ENCODE results near the gene ITGB8. TPM values are rescaled to one million over a fixed set of nuclear protein-coding genes. Genes with fewer than 3 reads are reported as not detected.

ITGB8 gene
- total RNA-seq, 4 donors from 2014 or later: 30.7 to 65.5 (median 57.5) TPM

DNA sequence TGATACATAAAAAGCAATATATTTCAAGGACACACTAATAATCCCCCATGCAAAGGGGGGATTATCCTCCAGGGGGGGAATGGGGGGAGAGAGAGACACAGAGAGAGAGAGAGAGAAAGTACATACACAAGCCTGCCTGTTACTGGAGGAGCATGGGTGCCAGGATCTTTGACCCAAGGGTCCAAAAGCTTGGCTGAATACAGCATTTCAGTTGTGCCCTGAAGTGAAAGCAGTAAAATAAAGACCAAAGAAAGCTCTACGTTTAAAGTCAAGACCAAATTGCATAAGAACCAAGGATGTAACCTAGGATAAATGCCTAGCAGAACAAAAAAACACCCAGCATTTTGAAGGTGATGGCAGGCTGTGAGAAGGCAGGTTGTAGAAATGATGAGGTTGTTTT lies 27.8 kb upstream of the ITGB8 start:
- H3K4me1 ChIP-seq: no peaks in the 10 kb centered on the region
- TF ChIP-seq POLR2AphosphoS5 (IDR thresholded peaks at IDR 0.05) (no peak), EP300 (IDR thresholded peaks at IDR 0.05) (no peak), POLR2A (IDR thresholded peaks at IDR 0.05) (no peak)
- TF ChIP-seq, protein P1, sequence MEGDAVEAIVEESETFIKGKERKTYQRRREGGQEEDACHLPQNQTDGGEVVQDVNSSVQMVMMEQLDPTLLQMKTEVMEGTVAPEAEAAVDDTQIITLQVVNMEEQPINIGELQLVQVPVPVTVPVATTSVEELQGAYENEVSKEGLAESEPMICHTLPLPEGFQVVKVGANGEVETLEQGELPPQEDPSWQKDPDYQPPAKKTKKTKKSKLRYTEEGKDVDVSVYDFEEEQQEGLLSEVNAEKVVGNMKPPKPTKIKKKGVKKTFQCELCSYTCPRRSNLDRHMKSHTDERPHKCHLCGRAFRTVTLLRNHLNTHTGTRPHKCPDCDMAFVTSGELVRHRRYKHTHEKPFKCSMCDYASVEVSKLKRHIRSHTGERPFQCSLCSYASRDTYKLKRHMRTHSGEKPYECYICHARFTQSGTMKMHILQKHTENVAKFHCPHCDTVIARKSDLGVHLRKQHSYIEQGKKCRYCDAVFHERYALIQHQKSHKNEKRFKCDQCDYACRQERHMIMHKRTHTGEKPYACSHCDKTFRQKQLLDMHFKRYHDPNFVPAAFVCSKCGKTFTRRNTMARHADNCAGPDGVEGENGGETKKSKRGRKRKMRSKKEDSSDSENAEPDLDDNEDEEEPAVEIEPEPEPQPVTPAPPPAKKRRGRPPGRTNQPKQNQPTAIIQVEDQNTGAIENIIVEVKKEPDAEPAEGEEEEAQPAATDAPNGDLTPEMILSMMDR (IDR thresholded peaks at IDR 0.05): no peak
- no peak overlapping the region for H3K27ac ChIP-seq
- H3K9me3 ChIP-seq: no peaks in the 10 kb centered on the region
- DNase-seq (ENCODE audit: low spot score in 2 of 2): no peak
- no peaks in the 10 kb centered on the region for H3K27me3 ChIP-seq
- H3K36me3 ChIP-seq: no peaks in the 10 kb centered on the region
- H3K4me3 ChIP-seq: no peak overlapping the region
- WGBS: 50% methylated on average over 1 of the region's 1 CpG

- H3K9me3 ChIP-seq: no peaks in the 10 kb centered on the region
- WGBS: 88% methylated on average over 4 of the region's 4 CpGs
- H3K4me3 ChIP-seq: no peak overlapping the region
- H3K36me3 ChIP-seq: no peaks in the 10 kb centered on the region
- TF ChIP-seq, protein P1 (IDR thresholded peaks at IDR 0.05): no peak
- TF ChIP-seq EP300 (IDR thresholded peaks at IDR 0.05): no peak
- no peak for TF ChIP-seq POLR2AphosphoS5 (IDR thresholded peaks at IDR 0.05)
- TF ChIP-seq POLR2A (IDR thresholded peaks at IDR 0.05): no peak
- no peak overlapping the region for H3K27ac ChIP-seq
- H3K27me3 ChIP-seq: no peaks in the 10 kb centered on the region
- H3K4me1 ChIP-seq: no peaks in the 10 kb centered on the region
- DNase-seq (ENCODE audit: low spot score in 2 of 2): no peak
Measured at GRCh38 chr7:20304366-20304765, 26.3 kb upstream of the ITGB8 start.

- no peaks in the 10 kb centered on the region for H3K27me3 ChIP-seq
- no peak for TF ChIP-seq POLR2A (IDR thresholded peaks at IDR 0.05)
- TF ChIP-seq POLR2AphosphoS5 (IDR thresholded peaks at IDR 0.05): no peak
- TF ChIP-seq EP300 (IDR thresholded peaks at IDR 0.05): no peak
- TF ChIP-seq, protein P1 (IDR thresholded peaks at IDR 0.05): no peak
- no peak overlapping the region for H3K4me3 ChIP-seq
- H3K36me3 ChIP-seq: no peaks in the 10 kb centered on the region
- no peaks in the 10 kb centered on the region for H3K9me3 ChIP-seq
- H3K27ac ChIP-seq: no peak overlapping the region
- no peaks in the 10 kb centered on the region for H3K4me1 ChIP-seq
- DNase-seq (ENCODE audit: low spot score in 2 of 2): no peak
- WGBS: 78% methylated on average over 1 of the region's 1 CpG
Measured at GRCh38 chr7:20305726-20306125, 25.0 kb upstream of the ITGB8 start.

DNA sequence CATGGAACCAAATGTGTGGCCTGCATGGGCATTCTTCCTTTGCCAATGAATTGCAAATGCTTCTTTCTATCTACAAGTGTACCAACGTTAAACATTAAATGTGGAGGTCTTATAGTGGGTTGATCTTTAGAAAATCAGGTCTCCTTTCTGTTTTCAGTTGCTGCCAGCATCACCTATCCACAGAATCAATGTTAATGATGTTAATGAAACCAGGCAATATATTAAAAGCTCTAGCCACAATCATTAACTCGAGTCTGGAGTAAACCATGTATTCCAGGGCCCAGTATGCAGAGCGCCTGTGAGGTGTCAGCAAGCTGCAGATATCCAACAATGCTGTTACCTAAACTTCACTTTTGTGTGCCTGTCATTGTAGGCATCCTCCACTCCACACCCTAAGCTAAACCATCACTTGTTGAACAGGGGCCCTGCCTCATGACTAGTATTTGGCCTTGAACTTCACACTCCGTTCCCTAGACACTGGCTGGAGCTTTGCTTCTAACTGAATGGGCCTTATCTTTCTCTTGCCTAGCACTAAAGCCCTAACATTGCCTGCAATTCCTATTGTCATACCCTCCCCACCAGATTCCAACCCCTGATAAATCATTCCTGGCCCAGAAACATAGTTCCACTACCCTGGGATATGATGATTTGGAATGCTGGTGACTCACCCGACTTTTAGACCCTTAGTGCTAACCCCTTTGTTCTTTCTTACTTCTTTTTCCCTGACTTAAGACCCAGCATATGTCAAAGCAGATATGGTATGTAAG lies 24.3 kb upstream of the ITGB8 start:
- 88% methylated on average over 5 of the region's 5 CpGs for WGBS
- no peak for DNase-seq (ENCODE audit: low spot score in 2 of 2)
- H3K4me3 ChIP-seq: no peak overlapping the region
- no peaks in the 10 kb centered on the region for H3K4me1 ChIP-seq
- no peaks in the 10 kb centered on the region for H3K36me3 ChIP-seq
- no peak for TF ChIP-seq POLR2A (IDR thresholded peaks at IDR 0.05)
- no peak for TF ChIP-seq EP300 (IDR thresholded peaks at IDR 0.05)
- TF ChIP-seq, protein P1 (IDR thresholded peaks at IDR 0.05): no peak
- TF ChIP-seq POLR2AphosphoS5 (IDR thresholded peaks at IDR 0.05): no peak
- H3K27me3 ChIP-seq: no peaks in the 10 kb centered on the region
- no peaks in the 10 kb centered on the region for H3K9me3 ChIP-seq
- no peak overlapping the region for H3K27ac ChIP-seq

- no peak overlapping the region for H3K4me3 ChIP-seq
- H3K36me3 ChIP-seq: no peaks in the 10 kb centered on the region
- no peaks in the 10 kb centered on the region for H3K27me3 ChIP-seq
- no peak for DNase-seq (ENCODE audit: low spot score in 2 of 2)
- H3K4me1 ChIP-seq: no peaks in the 10 kb centered on the region
- no peak overlapping the region for H3K27ac ChIP-seq
- H3K9me3 ChIP-seq: no peaks in the 10 kb centered on the region
- TF ChIP-seq, protein P1 (IDR thresholded peaks at IDR 0.05): no peak
- TF ChIP-seq POLR2A (IDR thresholded peaks at IDR 0.05) (no peak), EP300 (IDR thresholded peaks at IDR 0.05) (no peak), POLR2AphosphoS5 (IDR thresholded peaks at IDR 0.05) (no peak)
- 61% methylated on average over 2 of the region's 2 CpGs for WGBS
Measured at GRCh38 chr7:20307119-20307518, 23.6 kb upstream of the ITGB8 start.

Measured in suprapubic skin (tissue), 4 donors.